Measurements from ENCODE around the gene NCAM1. TPM values are rescaled to one million over a fixed set of nuclear protein-coding genes. Genes with fewer than 3 reads are reported as not detected.

Gene NCAM1
- total and polyA plus RNA-seq, 2 donors (not counting 3 experiments of a cell fraction or from before 2014, with no cell fraction given) = 0.03 TPM; not detected in 1

- H3K27me3 ChIP-seq (ENCODE audit: control insufficient read depth in 2 of 2, insufficient read depth in 2 of 2, low read length in 2 of 2) = no peaks in the 10 kb centered on the region
- BruUV-seq (replicated peaks) = no TSS peak
- no peak overlapping the region for H3K27ac ChIP-seq (ENCODE audit: insufficient read depth, low read depth, low read length)
- ChIA-PET POLR2A (no interaction called here), CTCF (no interaction called here)
- H3K9me3 ChIP-seq (replicated peaks; ENCODE audit: control insufficient read depth, insufficient read depth, low read length) = no peaks in the 10 kb centered on the region
- intact Hi-C loops (cut with micrococcal nuclease) (no loop called here), dilution Hi-C loops (cut with MboI; ENCODE audit: extremely low pct_ligation_motif_present, low sequenced_read_pairs) (no loop called here)
- FAIRE-seq = no peak
- TF ChIP-seq JUN (IDR thresholded peaks at IDR 0.05; ENCODE audit: borderline replicate concordance, insufficient read depth, insufficient read length, low read depth) (no peak), MYC (IDR thresholded peaks at IDR 0.05; ENCODE audit: low read depth, low read length) (no peak), MAX (IDR thresholded peaks at IDR 0.05; ENCODE audit: insufficient read depth, insufficient read length) (no peak), GATA2 (IDR thresholded peaks at IDR 0.05; ENCODE audit: insufficient read depth, insufficient read length, low read depth, low read length) (no peak), FOS (IDR thresholded peaks at IDR 0.05; ENCODE audit: borderline replicate concordance, insufficient read depth, low read length) (no peak), EZH2 (IDR thresholded peaks at IDR 0.05; ENCODE audit: borderline replicate concordance, low read depth, low read length, severe bottlenecking) (no peak), POLR2A (IDR thresholded peaks at IDR 0.05; ENCODE audit: low read depth, low read length) (no peak), POLR2AphosphoS5 (IDR thresholded peaks at IDR 0.05; ENCODE audit: insufficient read depth, low read depth, low read length) (no peak)
- TF ChIP-seq, protein P1, sequence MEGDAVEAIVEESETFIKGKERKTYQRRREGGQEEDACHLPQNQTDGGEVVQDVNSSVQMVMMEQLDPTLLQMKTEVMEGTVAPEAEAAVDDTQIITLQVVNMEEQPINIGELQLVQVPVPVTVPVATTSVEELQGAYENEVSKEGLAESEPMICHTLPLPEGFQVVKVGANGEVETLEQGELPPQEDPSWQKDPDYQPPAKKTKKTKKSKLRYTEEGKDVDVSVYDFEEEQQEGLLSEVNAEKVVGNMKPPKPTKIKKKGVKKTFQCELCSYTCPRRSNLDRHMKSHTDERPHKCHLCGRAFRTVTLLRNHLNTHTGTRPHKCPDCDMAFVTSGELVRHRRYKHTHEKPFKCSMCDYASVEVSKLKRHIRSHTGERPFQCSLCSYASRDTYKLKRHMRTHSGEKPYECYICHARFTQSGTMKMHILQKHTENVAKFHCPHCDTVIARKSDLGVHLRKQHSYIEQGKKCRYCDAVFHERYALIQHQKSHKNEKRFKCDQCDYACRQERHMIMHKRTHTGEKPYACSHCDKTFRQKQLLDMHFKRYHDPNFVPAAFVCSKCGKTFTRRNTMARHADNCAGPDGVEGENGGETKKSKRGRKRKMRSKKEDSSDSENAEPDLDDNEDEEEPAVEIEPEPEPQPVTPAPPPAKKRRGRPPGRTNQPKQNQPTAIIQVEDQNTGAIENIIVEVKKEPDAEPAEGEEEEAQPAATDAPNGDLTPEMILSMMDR (IDR thresholded peaks at IDR 0.05; ENCODE audit: extremely low read depth in 1 of 2, insufficient read depth in 1 of 2, low read depth in 1 of 2, low read length in 2 of 2) = no peak
- no peaks in the 10 kb centered on the region for H3K36me3 ChIP-seq (ENCODE audit: control insufficient read depth in 2 of 2, extremely low read depth in 1 of 2, insufficient read depth in 2 of 2, low read length in 2 of 2)
- H3K9ac ChIP-seq (replicated peaks; ENCODE audit: extremely low read depth, insufficient read depth, low read length) = no peak overlapping the region
- no peak for DNase-seq (ENCODE audit: low read depth, low spot score)
- no peaks in the 10 kb centered on the region for H3K79me2 ChIP-seq (ENCODE audit: control insufficient read depth, insufficient read depth, low read length)
- no peaks in the 10 kb centered on the region for H3K9me1 ChIP-seq (replicated peaks; ENCODE audit: control insufficient read depth, extremely low read depth, insufficient read depth, low read length)
- H3K4me1 ChIP-seq (ENCODE audit: control insufficient read depth, extremely low read depth, insufficient read depth, low read length) = no peaks in the 10 kb centered on the region
- no peak overlapping the region for H3K4me3 ChIP-seq (replicated peaks in 1 of 3; ENCODE audit: insufficient read depth in 1 of 3, low read depth in 1 of 3, low read length in 3 of 3)
- no peaks in the 10 kb centered on the region for H4K20me1 ChIP-seq (replicated peaks; ENCODE audit: control insufficient read depth, extremely low read depth, insufficient read depth, low read length)
- no peak overlapping the region for H2AFZ ChIP-seq (ENCODE audit: low read depth, low read length)
- H3K4me2 ChIP-seq (ENCODE audit: insufficient read depth, low read length) = no peak overlapping the region
Measured at GRCh38 chr11:113240389-113240788, 279.2 kb downstream of the NCAM1 start.

All from endothelial cell of umbilical vein (primary cell).